GM21360 (cell line): ENCODE measurements around the gene COL12A1.

ENCODE experiments used
- ATAC-seq: cut with Tn5 transposase; IDR thresholded peaks from one replicate; pipeline ENCODE4 v1.9.1; 2021; ENCODE audit warnings: mild to moderate bottlenecking, moderate library complexity; ENCODE audit not compliant: unreplicated experiment

The COL12A1 gene

GRCh38 chr6:75065523-75065922 lies 140.3 kb downstream of the COL12A1 start:
- ATAC-seq = no peak

DNA sequence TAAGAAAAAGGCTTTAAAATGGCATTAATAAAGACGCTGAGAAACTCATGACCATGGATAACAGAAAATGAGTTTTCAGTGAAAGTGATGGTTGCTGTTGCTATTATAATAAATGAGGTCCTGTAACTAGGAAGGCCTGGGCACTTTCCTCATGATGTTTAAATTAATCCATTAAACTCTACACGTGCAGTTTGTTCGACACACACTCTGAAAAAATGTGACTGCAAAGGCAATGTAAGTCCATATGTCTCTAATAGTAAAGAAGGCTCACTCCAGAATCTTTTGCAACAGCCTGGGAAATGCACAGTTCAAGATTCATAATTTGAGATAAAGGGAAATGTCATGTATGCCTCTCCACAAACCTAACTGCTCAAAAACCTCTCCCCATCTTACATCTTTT lies 153.4 kb downstream of the COL12A1 start:
- ATAC-seq = no peak

- ATAC-seq = no peak
Measured at GRCh38 chr6:75049308-75049707, 156.5 kb downstream of the COL12A1 start.

DNA sequence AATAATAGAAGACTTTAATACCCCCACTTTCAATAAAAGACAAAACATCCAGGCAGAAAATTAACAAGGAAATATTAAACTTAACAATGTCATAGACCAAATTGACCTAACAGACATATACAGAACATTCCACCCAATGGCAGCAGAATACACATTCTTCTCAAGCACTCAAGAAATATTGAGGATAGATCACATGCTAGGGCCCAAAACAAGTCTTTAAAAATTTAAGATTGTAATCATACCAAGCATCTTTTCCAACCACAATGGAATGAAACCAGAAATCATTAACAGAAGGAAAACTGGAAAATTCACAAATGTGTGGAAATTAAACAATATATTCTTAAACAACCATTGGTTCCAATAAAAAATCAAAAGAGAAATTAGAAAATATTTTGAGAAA lies 161.0 kb downstream of the COL12A1 start:
- no peak for ATAC-seq

DNA sequence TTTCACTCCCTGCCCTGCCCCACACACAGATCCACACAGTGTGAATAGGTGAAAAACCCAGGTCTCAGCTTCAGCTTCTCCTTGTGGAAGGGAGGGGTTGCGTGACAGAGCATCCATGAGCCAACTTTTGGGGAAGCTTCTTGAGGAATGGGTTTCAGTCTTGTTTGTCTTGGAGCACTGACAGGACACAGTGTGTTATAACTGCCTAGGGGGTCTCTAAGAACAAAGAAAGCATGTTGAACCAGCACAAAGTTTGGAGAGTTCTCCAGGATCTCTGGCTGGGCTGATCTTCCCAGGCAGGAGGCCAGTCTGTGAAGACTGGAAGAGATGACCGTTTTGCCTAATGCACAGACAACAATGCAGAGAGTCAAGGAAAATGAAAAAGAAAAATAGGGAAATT lies 164.5 kb downstream of the COL12A1 start:
- ATAC-seq = no peak
